ENCODE data around the gene YJU2. TPM values are rescaled to one million over a fixed set of nuclear protein-coding genes. Genes with fewer than 3 reads are reported as not detected.

YJU2 gene
- total and polyA plus RNA-seq, 2 of the 13 experiments (the other 11 are each of a cell fraction or from before 2014, with no cell fraction given): 9.3 to 17.9 TPM

DNA sequence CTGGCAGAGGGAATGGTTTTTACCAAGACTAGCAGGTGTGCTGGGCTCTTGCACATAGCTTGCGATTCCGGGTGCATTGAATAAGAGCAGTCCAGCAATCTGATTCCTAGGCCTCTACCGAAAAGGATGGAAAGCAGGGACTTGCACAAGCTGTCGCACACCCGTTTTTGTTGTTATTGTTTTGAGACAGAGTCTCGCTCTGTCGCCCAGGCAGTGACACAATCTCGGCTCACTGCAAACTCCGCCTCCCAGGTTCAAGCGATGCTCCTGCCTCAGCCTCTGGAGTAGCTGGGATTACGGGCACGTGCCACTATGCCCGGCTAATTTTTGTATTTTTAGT is 12.0 kb upstream of the YJU2 start (continued):
- TF ChIP-seq, protein P1, sequence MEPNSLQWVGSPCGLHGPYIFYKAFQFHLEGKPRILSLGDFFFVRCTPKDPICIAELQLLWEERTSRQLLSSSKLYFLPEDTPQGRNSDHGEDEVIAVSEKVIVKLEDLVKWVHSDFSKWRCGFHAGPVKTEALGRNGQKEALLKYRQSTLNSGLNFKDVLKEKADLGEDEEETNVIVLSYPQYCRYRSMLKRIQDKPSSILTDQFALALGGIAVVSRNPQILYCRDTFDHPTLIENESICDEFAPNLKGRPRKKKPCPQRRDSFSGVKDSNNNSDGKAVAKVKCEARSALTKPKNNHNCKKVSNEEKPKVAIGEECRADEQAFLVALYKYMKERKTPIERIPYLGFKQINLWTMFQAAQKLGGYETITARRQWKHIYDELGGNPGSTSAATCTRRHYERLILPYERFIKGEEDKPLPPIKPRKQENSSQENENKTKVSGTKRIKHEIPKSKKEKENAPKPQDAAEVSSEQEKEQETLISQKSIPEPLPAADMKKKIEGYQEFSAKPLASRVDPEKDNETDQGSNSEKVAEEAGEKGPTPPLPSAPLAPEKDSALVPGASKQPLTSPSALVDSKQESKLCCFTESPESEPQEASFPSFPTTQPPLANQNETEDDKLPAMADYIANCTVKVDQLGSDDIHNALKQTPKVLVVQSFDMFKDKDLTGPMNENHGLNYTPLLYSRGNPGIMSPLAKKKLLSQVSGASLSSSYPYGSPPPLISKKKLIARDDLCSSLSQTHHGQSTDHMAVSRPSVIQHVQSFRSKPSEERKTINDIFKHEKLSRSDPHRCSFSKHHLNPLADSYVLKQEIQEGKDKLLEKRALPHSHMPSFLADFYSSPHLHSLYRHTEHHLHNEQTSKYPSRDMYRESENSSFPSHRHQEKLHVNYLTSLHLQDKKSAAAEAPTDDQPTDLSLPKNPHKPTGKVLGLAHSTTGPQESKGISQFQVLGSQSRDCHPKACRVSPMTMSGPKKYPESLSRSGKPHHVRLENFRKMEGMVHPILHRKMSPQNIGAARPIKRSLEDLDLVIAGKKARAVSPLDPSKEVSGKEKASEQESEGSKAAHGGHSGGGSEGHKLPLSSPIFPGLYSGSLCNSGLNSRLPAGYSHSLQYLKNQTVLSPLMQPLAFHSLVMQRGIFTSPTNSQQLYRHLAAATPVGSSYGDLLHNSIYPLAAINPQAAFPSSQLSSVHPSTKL (CRISPR knock-in tag; IDR thresholded peaks at IDR 0.05): no peak
- TF ChIP-seq ESRRA (CRISPR knock-in tag; IDR thresholded peaks at IDR 0.05; ENCODE audit: low read depth): 0 out of 2 replicates have a peak, but pooled peaks have one; percentile 28
- no peak for TF ChIP-seq ZNF782 (CRISPR knock-in tag; IDR thresholded peaks at IDR 0.05; ENCODE audit: borderline replicate concordance)
- no peak for TF ChIP-seq POLR2AphosphoS2 (IDR thresholded peaks at IDR 0.05; ENCODE audit: low read depth, low read length)
- TF ChIP-seq, protein P2, sequence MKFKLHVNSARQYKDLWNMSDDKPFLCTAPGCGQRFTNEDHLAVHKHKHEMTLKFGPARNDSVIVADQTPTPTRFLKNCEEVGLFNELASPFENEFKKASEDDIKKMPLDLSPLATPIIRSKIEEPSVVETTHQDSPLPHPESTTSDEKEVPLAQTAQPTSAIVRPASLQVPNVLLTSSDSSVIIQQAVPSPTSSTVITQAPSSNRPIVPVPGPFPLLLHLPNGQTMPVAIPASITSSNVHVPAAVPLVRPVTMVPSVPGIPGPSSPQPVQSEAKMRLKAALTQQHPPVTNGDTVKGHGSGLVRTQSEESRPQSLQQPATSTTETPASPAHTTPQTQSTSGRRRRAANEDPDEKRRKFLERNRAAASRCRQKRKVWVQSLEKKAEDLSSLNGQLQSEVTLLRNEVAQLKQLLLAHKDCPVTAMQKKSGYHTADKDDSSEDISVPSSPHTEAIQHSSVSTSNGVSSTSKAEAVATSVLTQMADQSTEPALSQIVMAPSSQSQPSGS (CRISPR knock-in tag; IDR thresholded peaks at IDR 0.05): no peak
- TF ChIP-seq, protein P3, sequence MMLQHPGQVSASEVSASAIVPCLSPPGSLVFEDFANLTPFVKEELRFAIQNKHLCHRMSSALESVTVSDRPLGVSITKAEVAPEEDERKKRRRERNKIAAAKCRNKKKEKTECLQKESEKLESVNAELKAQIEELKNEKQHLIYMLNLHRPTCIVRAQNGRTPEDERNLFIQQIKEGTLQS (CRISPR knock-in tag; IDR thresholded peaks at IDR 0.05): no peak
- TF ChIP-seq RBFOX2 (IDR thresholded peaks at IDR 0.05; ENCODE audit: low read depth, low read length): no peak
- TF ChIP-seq, protein P4, sequence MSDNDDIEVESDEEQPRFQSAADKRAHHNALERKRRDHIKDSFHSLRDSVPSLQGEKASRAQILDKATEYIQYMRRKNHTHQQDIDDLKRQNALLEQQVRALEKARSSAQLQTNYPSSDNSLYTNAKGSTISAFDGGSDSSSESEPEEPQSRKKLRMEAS (IDR thresholded peaks at IDR 0.05): peak; percentile 3; the same call in 1 of the 2 replicates
- no peak for TF ChIP-seq JDP2 (CRISPR knock-in tag; IDR thresholded peaks at IDR 0.05; ENCODE audit: borderline replicate concordance)
- TF ChIP-seq ZNF205 (CRISPR knock-in tag; IDR thresholded peaks at IDR 0.05): no peak
- TF ChIP-seq ZNF816 (CRISPR knock-in tag; IDR thresholded peaks at IDR 0.05; ENCODE audit: borderline replicate concordance): peak; percentile 4; the same call in 1 of the 2 replicates
- TF ChIP-seq JUNB (CRISPR knock-in tag; IDR thresholded peaks at IDR 0.05; ENCODE audit: borderline replicate concordance): no peak
- no peak for TF ChIP-seq HNRNPK (IDR thresholded peaks at IDR 0.05; ENCODE audit: low read depth, low read length, poor library complexity, severe bottlenecking)
- no peak for TF ChIP-seq MED1 (CRISPR knock-in tag; IDR thresholded peaks at IDR 0.05)
- TF ChIP-seq SP4 (CRISPR knock-in tag; IDR thresholded peaks at IDR 0.05): no peak
- no peak for TF ChIP-seq ZNF616 (CRISPR knock-in tag; IDR thresholded peaks at IDR 0.05; ENCODE audit: low read depth)
- TF ChIP-seq ZNF180 (CRISPR knock-in tag; IDR thresholded peaks at IDR 0.05; ENCODE audit: borderline replicate concordance, low read depth): no peak
- TF ChIP-seq TARDBP (CRISPR knock-in tag; IDR thresholded peaks at IDR 0.05): no peak
- TF ChIP-seq ZNF678 (CRISPR knock-in tag; IDR thresholded peaks at IDR 0.05): no peak
- no peak for TF ChIP-seq ZNF30 (CRISPR knock-in tag; IDR thresholded peaks at IDR 0.05)
- no peak for TF ChIP-seq HMG20A (CRISPR knock-in tag; IDR thresholded peaks at IDR 0.05; ENCODE audit: borderline replicate concordance)
- TF ChIP-seq ZNF720 (CRISPR knock-in tag; IDR thresholded peaks at IDR 0.05): no peak
- TF ChIP-seq ARID2 (CRISPR knock-in tag; IDR thresholded peaks at IDR 0.05; ENCODE audit: borderline replicate concordance): 0 out of 2 replicates have a peak, but pooled peaks have one; percentile 2
- TF ChIP-seq IRF1 (CRISPR knock-in tag; IDR thresholded peaks at IDR 0.05; ENCODE audit: low read depth): no peak
- TF ChIP-seq, protein P5, sequence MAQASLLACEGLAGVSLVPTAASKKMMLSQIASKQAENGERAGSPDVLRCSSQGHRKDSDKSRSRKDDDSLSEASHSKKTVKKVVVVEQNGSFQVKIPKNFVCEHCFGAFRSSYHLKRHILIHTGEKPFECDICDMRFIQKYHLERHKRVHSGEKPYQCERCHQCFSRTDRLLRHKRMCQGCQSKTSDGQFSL (CRISPR knock-in tag; IDR thresholded peaks at IDR 0.05): no peak
- no peak for TF ChIP-seq ZNF598 (CRISPR knock-in tag; IDR thresholded peaks at IDR 0.05; ENCODE audit: borderline replicate concordance)
